ACHN (cell line): ENCODE data around the gene DEFB112.

Experiments used
- DNase-seq: peaks from one replicate; pipeline ENCODE4 v3.0.0-alpha.2; 2015
- in situ Hi-C: cut with HindIII; loops from 2 replicates; pipeline ENCODE4 v1.10.0; 2017; ENCODE audit warnings: low sequenced_read_pairs, low pct_ligation_motif_present, low pct_unique_long_range_greater_than_20kb

DEFB112 gene

DNA sequence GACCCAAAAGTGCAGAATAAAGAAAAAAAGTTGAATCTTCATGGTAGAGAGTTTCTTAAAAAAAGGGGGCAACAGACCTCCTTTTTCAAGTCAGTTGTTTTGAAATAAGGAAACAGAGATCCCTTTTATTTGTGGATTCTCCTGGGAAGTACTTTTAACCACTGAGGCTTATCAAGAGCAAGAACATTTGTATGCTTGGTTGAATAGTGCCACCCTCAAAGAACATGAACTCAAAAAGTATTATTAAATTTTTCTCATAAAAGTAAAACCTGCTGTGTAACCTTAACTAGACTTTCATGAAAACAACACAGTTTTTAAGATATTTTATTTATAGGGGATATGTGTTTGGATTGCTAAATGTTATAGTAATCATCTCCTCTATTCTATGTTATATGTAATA lies 27.8 kb downstream of the DEFB112 start, which contains the start of gene DEFB110:
TSS of gene DEFB110 (minus strand) at position 101 of the 400 bp plus-strand sequence. CDS start at position 42, 59 bp downstream.
- in situ Hi-C loops: no loop called here
- no peak for DNase-seq

- in situ Hi-C loops: no loop called here
- no peak for DNase-seq
Observed at GRCh38 chr6:50007819-50008218, 41.9 kb downstream of the DEFB112 start.

DNA sequence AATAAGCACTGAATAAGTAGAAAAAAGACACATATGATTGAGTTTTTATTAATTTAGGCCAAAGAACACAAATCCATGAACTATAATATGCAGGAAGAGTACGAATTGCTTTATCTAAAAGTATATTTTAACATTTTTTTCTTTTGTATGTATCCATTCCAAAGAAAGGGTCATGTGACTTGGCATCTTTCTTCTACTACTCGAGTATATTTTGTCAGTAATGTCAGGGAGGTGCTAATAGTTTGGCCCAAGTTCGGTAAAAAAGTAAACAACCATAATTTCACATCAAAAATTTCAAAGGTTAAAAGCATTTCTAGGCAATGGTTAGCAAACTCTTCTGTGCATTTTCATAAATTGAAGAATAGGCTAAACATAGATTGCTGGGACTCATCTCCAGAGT lies 46.6 kb downstream of the DEFB112 start:
- DNase-seq: no peak
- in situ Hi-C loops: no loop called here

- DNase-seq: no peak
- in situ Hi-C loops: no loop called here
Observed at GRCh38 chr6:49995278-49995677, 54.5 kb downstream of the DEFB112 start.
